Mesenchymal stem cell (in vitro differentiated cells and primary cell): ENCODE measurements around the gene NUTM2D.
"Not testable (repeated sequence)": the region's sequence is repeated elsewhere in the genome, so short reads cannot be mapped to it uniquely, and the experiment has no call there.

ENCODE experiments used
- DNase-seq: peaks from one replicate; pipeline ENCODE4 v3.0.0-alpha.2; 2013
- H2AFZ ChIP-seq: one replicate; pipeline ENCODE4 v1.6.1; 2013; ENCODE audit warnings: low read depth, mild to moderate bottlenecking, control low read depth, inconsistent platforms, low read length, moderate library complexity
- H2AK5ac ChIP-seq: 2 replicates; pipeline ENCODE4 v1.6.1; 2013; ENCODE audit warnings: low read length, moderate library complexity, mild to moderate bottlenecking, inconsistent platforms; ENCODE audit not compliant: severe bottlenecking
- H2BK120ac ChIP-seq: one replicate; pipeline ENCODE4 v1.6.1; 2013; ENCODE audit warnings: low read depth, mild to moderate bottlenecking, inconsistent platforms, low read length, moderate library complexity
- H2BK12ac ChIP-seq, 2 experiments: one replicate each; pipeline ENCODE4 v1.6.1; 2013; ENCODE audit warnings: inconsistent platforms in 2 of 2, low read length in 2 of 2, mild to moderate bottlenecking in 2 of 2, moderate library complexity in 2 of 2, control low read depth in 1 of 2
- H2BK15ac ChIP-seq: one replicate; pipeline ENCODE4 v1.6.1; 2013; ENCODE audit warnings: mild to moderate bottlenecking, low read depth, inconsistent platforms; ENCODE audit not compliant: poor library complexity, severe bottlenecking
- H2BK5ac ChIP-seq: 2 replicates; pipeline ENCODE4 v1.6.1; 2013; ENCODE audit warnings: low read depth, mild to moderate bottlenecking, low read length, control low read depth, inconsistent platforms; ENCODE audit not compliant: poor library complexity, severe bottlenecking
- H3K14ac ChIP-seq, 2 experiments: one replicate each; pipeline ENCODE4 v1.6.1; 2013; ENCODE audit warnings: inconsistent platforms in 2 of 2, low read length in 2 of 2, control low read depth in 1 of 2, mild to moderate bottlenecking in 1 of 2, moderate library complexity in 1 of 2
- H3K18ac ChIP-seq, 2 experiments: one replicate each; pipeline ENCODE4 v1.6.1; 2013; ENCODE audit warnings: inconsistent platforms in 2 of 2, low read length in 2 of 2, control low read depth in 1 of 2, low read depth in 1 of 2, mild to moderate bottlenecking in 1 of 2
- H3K23ac ChIP-seq, 2 experiments: one replicate each; pipeline ENCODE4 v1.6.1; 2013; ENCODE audit warnings: inconsistent platforms in 2 of 2, low read length in 2 of 2, mild to moderate bottlenecking in 2 of 2, moderate library complexity in 2 of 2, control low read depth in 1 of 2
- H3K27ac ChIP-seq: 2 replicates; pipeline ENCODE4 v1.5.1; 2013; ENCODE audit warnings: mild to moderate bottlenecking, moderate library complexity, low read length, control low read depth, inconsistent platforms; ENCODE audit not compliant: poor library complexity, severe bottlenecking
- H3K27me3 ChIP-seq, 2 experiments: 2 replicates each; pipeline versions ENCODE4 v1.6.1 to v1.7.0; 2013; ENCODE audit warnings: low read length in 2 of 2, mild to moderate bottlenecking in 2 of 2, moderate library complexity in 2 of 2, control low read depth in 1 of 2, inconsistent platforms in 1 of 2; ENCODE audit not compliant: control insufficient read depth in 1 of 2, insufficient read depth in 1 of 2
- H3K36me3 ChIP-seq, 2 experiments: 2 replicates each; pipeline versions ENCODE4 v1.6.1 to v1.7.0; 2013; ENCODE audit warnings: low read length in 2 of 2, control low read depth in 1 of 2, inconsistent platforms in 1 of 2, low read depth in 1 of 2, mild to moderate bottlenecking in 1 of 2; ENCODE audit not compliant: insufficient read depth in 2 of 2, control insufficient read depth in 1 of 2
- H3K4ac ChIP-seq, 2 experiments: one replicate each; pipeline ENCODE4 v1.6.1; 2013; ENCODE audit warnings: inconsistent platforms in 2 of 2, low read length in 2 of 2, mild to moderate bottlenecking in 2 of 2, moderate library complexity in 2 of 2, control low read depth in 1 of 2, low read depth in 1 of 2
- H3K4me1 ChIP-seq: 2 replicates; pipeline ENCODE4 v1.6.1; 2013; ENCODE audit warnings: low read depth, low read length, control low read depth; ENCODE audit not compliant: control insufficient read depth, insufficient read depth
- H3K4me2 ChIP-seq: 2 replicates; pipeline ENCODE4 v1.6.1; 2013; ENCODE audit warnings: low read length, mild to moderate bottlenecking, inconsistent platforms; ENCODE audit not compliant: poor library complexity, severe bottlenecking
- H3K4me3 ChIP-seq, 2 experiments: 2 replicates each; pipeline versions ENCODE4 v1.5.1 to v1.7.0; 2013; ENCODE audit warnings: low read length in 2 of 2, mild to moderate bottlenecking in 2 of 2, control low read depth in 1 of 2, low read depth in 1 of 2; ENCODE audit not compliant: insufficient read depth in 1 of 2
- H3K79me1 ChIP-seq: replicated peaks from 2 replicates; pipeline ENCODE4 v1.6.1; 2013; ENCODE audit warnings: mild to moderate bottlenecking, control low read depth, low read length, inconsistent platforms; ENCODE audit not compliant: poor library complexity, severe bottlenecking
- H3K9ac ChIP-seq: 2 replicates; pipeline ENCODE4 v1.7.0; 2013; ENCODE audit warnings: mild to moderate bottlenecking, low read length, moderate library complexity
- H3K9me3 ChIP-seq: 2 replicates; pipeline ENCODE4 v1.7.0; 2013; ENCODE audit warnings: mild to moderate bottlenecking, low read length; ENCODE audit not compliant: control insufficient read depth
- H4K8ac ChIP-seq: one replicate; pipeline ENCODE4 v1.6.1; 2013; ENCODE audit warnings: inconsistent platforms, mild to moderate bottlenecking, low read length, moderate library complexity
- H4K91ac ChIP-seq: one replicate; pipeline ENCODE4 v1.6.1; 2013; ENCODE audit warnings: mild to moderate bottlenecking, low read length, inconsistent platforms
- WGBS: methylation state at CpG from one replicate; pipeline ENCODE4 v1.1.7; 2013; ENCODE audit warnings: mixed read lengths; 5-methylcytosine and 5-hydroxymethylcytosine counted together

NUTM2D gene

DNA sequence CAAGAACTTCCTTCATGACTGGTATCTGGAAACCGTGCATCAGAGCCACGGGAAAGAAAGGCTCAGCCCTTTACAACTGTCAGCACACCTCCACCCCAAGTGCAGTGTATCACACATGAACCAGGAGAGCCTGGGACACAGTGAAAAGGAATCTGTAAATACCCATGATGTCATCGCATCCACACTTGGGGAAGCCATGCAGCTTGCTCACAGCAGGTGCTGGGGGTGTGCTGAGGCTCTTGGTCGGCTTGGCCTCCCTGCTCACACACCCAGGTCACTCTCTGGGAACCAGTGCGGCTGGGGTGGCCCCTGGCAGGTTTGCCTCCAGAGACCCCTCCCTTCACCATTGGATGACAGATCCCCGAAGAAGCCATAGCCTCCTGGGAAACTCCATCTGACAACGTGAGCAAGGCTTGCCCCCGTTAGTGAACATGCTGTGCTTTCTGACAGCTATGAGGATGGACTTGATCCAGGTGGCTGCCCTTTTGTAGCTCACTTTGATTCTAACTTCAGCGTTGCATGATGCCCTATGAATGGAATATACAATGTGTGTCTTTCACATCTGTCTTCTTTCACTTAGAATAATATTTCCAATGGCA lies 12.1 kb downstream of the NUTM2D start:
- H3K14ac ChIP-seq: not testable (repeated sequence)

DNA sequence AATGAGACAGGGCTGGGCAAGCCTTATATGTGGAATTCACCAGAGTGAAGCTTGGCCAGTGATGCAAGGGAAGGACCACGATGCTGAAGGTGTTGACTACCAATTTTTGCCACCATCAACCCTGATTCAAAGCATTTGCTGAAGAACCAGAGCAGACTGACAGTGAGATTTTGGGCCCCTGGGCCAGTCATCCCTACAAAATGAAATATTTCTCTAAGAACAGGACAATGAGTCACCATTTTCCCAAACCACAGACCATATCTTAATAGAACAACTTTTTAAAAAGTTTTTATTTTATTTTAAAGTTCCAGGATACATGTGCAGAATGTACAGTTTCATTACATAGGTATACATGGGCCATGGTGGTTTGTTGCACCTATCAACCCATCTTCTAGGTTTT lies 16.5 kb downstream of the NUTM2D start:
- H3K4me1 ChIP-seq, H2AK5ac ChIP-seq, H4K91ac ChIP-seq, H4K8ac ChIP-seq, H3K9ac ChIP-seq, H3K4ac ChIP-seq, H3K27ac ChIP-seq, H3K14ac ChIP-seq, H3K18ac ChIP-seq, H3K9me3 ChIP-seq, H3K4me2 ChIP-seq, H3K4me3 ChIP-seq, H3K23ac ChIP-seq, H2BK5ac ChIP-seq, H3K27me3 ChIP-seq, H2BK12ac ChIP-seq, H3K79me1 ChIP-seq, H2BK15ac ChIP-seq, H2AFZ ChIP-seq, H3K36me3 ChIP-seq, H2BK120ac ChIP-seq: not testable (repeated sequence)
- peak; percentile 3 for DNase-seq
- no CpG with 5 or more reads among the region's 1 CpG for WGBS

More for the DNA sequence above, 12.1 kb downstream of the NUTM2D start:
- no CpG with 5 or more reads among the region's 9 CpGs for WGBS
- H3K18ac ChIP-seq, DNase-seq, H3K4ac ChIP-seq, H3K36me3 ChIP-seq, H3K27ac ChIP-seq, H3K27me3 ChIP-seq, H2BK15ac ChIP-seq, H2AK5ac ChIP-seq, H4K8ac ChIP-seq, H3K4me3 ChIP-seq, H2BK12ac ChIP-seq, H3K79me1 ChIP-seq, H4K91ac ChIP-seq, H3K9ac ChIP-seq, H2BK5ac ChIP-seq, H3K4me1 ChIP-seq, H2BK120ac ChIP-seq, H3K9me3 ChIP-seq, H3K23ac ChIP-seq, H2AFZ ChIP-seq, H3K4me2 ChIP-seq: not testable (repeated sequence)

DNA sequence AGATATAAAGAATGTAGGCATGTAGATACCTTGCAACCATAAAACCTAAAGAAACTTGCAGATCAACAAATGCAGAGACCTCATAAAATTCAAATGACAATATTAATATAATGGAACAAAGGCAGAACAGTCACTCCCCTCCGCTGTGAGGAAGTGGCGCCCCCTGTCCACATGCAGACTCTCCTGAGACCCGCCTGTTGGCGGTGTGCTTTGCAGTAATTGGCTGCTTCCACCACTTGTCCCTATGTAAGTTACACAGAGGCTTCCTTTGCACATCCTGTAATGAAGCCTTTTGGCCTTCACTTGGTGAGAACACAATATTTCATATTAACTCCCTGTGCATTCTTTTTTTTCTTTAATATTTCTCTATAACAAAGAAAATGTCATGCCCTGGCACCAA lies 21.6 kb downstream of the NUTM2D start:
- not testable (repeated sequence) for H3K27me3 ChIP-seq, H2BK12ac ChIP-seq, H3K23ac ChIP-seq, H2BK120ac ChIP-seq, H3K9ac ChIP-seq, H2BK15ac ChIP-seq, H3K9me3 ChIP-seq, H2BK5ac ChIP-seq, H4K8ac ChIP-seq, H3K4me2 ChIP-seq, H3K4me3 ChIP-seq, H3K14ac ChIP-seq, H3K36me3 ChIP-seq, H3K27ac ChIP-seq, H3K18ac ChIP-seq, H3K4me1 ChIP-seq, DNase-seq, H3K4ac ChIP-seq, H2AK5ac ChIP-seq, H3K79me1 ChIP-seq, H4K91ac ChIP-seq, H2AFZ ChIP-seq
- 61% methylated on average over 4 of the region's 4 CpGs for WGBS

DNA sequence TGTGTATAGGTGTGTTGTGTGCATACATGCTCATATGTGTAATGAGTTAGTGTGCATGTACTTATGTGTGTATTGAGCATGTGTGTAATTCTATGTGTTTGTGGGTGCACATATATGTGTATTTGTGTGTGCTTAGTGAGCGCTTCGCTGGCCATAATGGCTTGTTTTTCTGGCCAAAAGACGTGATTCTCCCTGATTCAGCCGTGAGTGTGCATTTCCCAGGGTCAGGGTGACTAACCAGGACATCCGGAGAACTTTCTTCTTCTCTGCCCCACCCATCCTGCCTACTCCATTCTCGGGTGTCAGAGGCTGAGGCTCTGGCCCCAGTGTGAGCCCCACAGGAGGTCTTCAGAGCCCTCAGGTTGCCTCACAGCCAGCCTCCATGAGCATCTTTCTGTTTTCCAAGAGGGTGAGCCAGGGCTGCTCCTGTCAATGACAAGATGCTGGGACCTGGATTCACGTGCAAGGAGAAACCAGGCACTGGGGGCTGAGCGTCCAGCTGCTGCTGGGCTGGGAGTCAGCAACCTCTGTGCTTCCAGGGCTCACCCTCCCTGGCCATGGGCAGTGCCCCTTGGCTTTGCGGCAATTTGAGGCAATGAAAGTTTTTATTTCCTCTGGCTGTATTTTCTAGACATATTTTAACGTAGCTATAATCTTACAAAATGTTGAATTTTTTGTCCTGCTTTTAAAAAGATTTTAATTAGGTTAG lies 25.8 kb downstream of the NUTM2D start:
- not testable (repeated sequence) for H3K9me3 ChIP-seq, H3K4me2 ChIP-seq, H4K91ac ChIP-seq, DNase-seq, H4K8ac ChIP-seq, H3K4me3 ChIP-seq, H3K4ac ChIP-seq, H3K79me1 ChIP-seq, H3K23ac ChIP-seq, H3K4me1 ChIP-seq, H3K27ac ChIP-seq, H3K36me3 ChIP-seq, H3K9ac ChIP-seq, H3K27me3 ChIP-seq, H3K18ac ChIP-seq, H2BK15ac ChIP-seq, H2BK12ac ChIP-seq, H2AFZ ChIP-seq, H2BK5ac ChIP-seq, H3K14ac ChIP-seq, H2BK120ac ChIP-seq, H2AK5ac ChIP-seq
- 80% methylated on average over 1 of the region's 10 CpGs for WGBS
